Activated T-cell treated with anti-CD3 and anti-CD28 coated beads for 4 hours (primary cell): ENCODE results near the gene SHD.
A peak's percentile ranks its signal among the peaks of the same experiment; 100 is the strongest.
"Not testable (repeated sequence)": the region's sequence is repeated elsewhere in the genome, so short reads cannot be mapped to it uniquely, and the experiment has no call there.

Source experiments
- DNase-seq: peaks from one replicate; pipeline ENCODE4 v3.0.0-alpha.2; 2020

Gene SHD, protein sequence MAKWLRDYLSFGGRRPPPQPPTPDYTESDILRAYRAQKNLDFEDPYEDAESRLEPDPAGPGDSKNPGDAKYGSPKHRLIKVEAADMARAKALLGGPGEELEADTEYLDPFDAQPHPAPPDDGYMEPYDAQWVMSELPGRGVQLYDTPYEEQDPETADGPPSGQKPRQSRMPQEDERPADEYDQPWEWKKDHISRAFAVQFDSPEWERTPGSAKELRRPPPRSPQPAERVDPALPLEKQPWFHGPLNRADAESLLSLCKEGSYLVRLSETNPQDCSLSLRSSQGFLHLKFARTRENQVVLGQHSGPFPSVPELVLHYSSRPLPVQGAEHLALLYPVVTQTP

GRCh38 chr19:4278419-4279266, at the start of gene SHD:
Gene SHD (plus strand): TSS chr19:4279266. CDS start chr19:4280064, 798 bp downstream.
- no peak for DNase-seq

- not testable (repeated sequence) for DNase-seq
Observed at GRCh38 chr19:4230237-4230636, 48.8 kb upstream of the SHD start.

- DNase-seq: not testable (repeated sequence)
Observed at GRCh38 chr19:4231521-4231920, 47.5 kb upstream of the SHD start.

DNA sequence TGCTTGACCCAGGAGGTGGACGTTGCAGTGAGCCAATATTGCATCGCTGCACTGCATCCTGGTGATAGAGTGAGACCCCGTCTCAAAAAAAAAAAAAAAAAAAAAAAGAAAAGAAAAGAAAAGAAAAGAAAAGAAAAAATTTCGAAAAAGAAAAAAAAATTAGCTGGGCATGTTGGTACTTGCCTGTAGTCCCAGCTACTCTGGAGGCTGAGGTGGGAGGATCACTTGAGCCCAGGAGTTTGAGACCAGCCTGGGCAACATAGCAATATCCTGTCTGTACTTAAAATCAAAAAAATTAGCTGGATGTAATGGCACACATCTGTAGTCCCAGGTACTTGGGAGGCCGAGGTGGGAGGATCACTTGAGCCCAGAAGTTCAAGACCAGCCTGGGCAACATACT, 46.9 kb upstream of the SHD start:
- DNase-seq: not testable (repeated sequence)

DNA sequence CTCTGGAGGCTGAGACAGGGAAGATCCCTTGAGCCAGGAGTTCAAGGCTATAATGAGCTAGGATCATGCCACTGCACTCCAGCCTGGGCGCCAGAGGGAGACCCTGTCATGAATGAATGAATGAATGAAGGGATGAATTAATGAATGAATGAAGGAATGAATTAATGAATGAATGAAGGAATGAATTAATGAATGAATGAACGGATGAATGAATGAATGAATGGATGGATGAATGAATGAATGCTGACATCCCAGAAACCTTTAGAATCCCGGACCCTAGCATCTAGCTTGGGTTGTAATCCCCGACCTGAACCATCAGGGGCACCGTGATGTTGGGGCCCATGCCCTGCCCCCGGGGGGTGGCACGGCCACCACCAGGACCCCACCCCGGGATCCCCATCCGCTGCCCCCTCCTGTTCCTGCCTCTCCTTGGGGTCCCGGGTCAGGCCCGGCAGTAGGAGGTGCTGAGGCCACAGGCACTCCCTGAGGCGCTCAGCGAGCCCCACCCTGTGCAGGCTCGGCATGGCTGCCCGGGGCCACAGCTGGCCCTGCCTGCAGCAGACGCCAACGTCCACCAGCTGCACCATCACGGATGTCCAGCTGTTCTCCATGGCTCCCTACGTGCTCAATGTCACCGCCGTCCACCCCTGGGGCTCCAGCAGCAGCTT, 46.3 kb upstream of the SHD start:
- DNase-seq: no peak

DNA sequence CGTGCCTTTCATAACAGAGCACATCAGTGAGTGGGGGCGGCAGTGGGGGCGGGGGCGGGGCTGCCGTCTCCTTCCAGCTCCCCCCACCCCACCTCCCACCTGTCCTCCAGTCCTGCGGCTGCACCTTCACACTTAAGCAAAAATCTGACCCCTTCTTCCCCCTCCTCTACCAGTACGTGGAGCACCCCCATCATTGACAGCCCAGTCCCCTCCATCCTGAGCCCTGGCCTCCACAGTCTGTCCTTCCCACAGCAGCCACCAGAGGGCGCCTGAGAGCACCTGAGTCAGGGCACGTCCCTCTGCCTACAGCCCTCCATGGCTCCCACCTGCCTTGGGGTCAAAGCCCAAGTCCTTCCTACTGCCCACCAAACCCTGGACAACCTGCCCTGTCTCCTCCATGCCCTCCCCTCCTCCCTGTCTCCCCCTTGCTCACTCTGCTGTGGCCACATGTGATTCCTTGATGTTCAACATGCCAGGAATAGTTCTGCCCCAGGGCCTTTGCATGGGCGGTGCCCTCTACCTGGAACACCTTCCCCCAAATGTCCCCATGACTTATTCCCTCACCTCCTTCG, 45.7 kb upstream of the SHD start:
- peak; percentile 65 for DNase-seq

GRCh38 chr19:4234142-4234861, 44.8 kb upstream of the SHD start:
- DNase-seq: no peak

- no peak for DNase-seq
Observed at GRCh38 chr19:4234862-4235201, 44.2 kb upstream of the SHD start.

DNA sequence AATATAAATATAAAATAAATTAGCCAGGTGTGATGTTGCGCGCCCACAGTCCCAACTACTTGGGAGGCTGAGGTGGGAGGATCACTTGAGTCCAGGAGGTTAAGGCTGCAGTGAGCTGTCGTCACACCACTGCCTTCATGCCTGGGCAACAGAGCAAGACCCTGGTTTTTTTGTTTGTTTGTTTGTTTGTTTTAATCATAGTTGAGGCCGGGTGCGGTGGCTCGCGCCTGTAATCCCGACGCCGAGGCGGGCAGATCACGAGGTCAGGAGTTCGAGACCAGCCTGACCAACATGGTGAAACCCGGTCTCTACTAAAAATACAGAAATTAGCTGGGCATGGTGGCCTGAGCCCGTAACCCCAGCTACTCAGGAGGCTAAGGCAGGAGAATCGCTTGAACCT, 41.6 kb upstream of the SHD start:
- DNase-seq: not testable (repeated sequence)

DNA sequence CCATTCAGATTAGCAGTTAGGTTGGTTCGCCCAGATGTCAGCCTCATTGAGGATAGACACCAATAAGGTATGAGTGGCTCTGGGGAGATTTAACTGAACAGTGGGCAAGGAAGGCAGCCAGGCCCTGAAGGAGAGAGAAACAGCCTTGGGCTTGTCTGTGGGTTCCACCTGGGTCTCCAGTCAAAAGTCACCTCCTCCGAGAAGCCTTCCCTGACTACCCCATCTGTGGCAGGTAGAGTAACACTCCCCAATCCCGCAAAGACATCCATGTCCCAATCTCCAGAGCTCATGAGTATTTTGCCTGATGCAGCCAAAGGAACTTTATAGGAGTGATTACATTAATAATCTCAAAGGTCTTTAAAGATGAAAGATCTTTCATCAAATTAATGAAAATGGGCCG, 40.2 kb upstream of the SHD start:
- DNase-seq: no peak

- no peak for DNase-seq
Observed at GRCh38 chr19:4241824-4242430, 37.1 kb upstream of the SHD start.

- DNase-seq: not testable (repeated sequence)
Observed at GRCh38 chr19:4245938-4246337, 33.1 kb upstream of the SHD start.

DNA sequence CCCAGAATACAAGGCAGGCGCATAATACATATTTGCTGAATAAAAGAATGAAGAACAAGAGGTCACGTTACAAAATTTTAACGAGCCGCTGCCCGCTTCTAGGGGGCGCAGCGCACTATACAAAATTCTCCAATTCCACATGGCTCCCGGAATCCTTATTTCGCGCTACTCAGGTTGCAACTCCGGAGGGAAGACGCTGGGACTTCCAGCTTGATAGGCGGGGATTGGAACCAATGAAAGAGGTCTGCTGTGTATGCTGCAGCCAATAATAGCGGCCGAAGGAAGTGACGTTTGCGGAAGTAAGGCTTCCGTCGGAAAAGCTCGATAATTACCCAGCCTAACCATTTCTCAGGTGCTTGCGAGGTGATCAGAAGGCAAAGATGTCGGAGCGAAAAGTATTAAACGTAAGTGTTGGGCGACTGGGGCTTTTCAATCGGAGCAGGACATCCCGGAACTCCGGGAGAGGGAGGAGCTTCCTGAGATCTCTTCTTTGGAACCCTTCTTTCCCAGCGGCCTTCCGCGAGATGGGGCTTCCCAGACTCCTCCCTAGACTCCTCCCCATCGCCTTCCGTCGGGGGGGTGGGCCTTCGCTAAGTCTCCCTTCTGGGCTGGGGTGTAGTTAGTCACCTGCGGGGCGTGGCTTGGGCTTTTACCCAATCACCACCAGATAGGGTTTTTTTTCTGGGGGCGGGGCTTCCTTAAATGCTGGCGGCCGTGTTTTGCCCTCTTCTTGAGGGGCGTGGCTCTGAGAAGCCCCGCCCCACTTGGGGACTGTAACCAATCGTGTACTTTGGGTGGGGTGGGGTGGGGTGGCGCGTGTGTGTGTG, 32.1 kb upstream of the SHD start, which contains the start of gene YJU2:
Gene YJU2 (plus strand): TSS at position 314 of the 827 bp plus-strand sequence. CDS start 67 bp downstream, at position 381.
- DNase-seq: peak; percentile 99

DNA sequence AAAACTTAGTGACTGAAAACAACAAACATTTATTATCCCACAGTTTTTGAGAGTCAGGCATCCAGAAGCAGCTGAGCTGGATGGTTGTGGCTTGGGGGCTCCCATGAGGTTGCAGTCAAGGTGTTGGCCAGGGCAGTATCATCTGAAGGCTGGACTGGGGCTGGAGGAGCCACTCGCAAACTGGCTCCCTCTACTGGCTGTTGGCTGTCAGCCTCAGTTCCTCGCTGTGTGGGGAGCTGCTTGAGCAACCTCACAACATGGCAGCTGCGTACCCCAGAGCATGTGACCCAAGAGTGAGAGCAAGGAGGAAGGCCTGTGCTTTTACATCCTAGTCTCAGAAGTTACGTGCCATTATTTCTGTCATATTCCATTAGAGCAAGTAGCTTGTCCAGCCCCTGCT, 22.5 kb upstream of the SHD start:
- DNase-seq: no peak

GRCh38 chr19:4257025-4257424, 22.0 kb upstream of the SHD start:
- DNase-seq: no peak

- no peak for DNase-seq
Observed at GRCh38 chr19:4258181-4258580, 20.9 kb upstream of the SHD start.

DNA sequence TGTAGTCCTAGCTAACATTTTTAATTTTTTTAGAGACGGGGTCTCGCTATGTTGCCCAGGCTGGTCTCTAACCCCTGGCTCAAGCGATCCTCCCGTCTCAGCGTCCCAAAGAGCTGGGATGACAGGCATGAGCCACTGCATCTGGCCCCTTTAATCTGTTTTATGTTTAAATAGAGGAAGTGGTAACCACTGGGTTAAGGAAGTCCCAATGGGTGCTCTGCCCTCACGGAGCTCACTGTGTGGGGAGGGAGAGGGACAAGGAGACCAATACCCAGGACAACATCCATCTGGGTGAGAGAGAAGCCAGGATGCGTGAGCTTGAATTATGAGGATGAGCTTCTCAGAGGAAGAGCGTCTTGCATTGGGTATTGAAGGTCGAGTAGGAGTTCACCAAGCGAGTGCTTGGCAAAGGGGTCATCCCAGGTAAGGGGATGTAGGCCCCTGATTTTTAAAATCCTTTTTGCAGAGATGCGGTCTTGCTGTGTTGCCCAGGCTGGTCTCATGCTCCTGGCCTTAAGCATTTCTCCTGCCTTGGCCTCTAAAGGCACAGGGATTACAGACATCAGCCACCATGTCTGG, 18.4 kb upstream of the SHD start:
- DNase-seq: no peak

DNA sequence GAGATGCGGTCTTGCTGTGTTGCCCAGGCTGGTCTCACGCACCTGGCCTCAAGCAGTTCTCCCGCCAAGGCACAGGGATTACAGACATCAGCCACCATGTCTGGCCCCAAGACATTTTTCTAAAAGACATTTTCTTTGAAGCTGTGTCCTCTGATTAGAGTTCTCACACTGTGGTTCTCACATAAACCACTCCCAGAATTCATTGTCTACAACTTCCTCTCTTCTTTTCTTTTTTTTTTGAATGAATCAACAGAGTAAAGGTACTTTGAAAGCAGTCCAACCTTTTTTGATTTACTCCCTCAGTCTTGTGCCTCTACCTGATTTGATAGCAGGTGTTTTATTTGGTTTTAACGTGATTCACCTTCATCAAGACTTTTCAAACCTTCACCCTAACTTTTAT, 14.3 kb upstream of the SHD start:
- no peak for DNase-seq

DNA sequence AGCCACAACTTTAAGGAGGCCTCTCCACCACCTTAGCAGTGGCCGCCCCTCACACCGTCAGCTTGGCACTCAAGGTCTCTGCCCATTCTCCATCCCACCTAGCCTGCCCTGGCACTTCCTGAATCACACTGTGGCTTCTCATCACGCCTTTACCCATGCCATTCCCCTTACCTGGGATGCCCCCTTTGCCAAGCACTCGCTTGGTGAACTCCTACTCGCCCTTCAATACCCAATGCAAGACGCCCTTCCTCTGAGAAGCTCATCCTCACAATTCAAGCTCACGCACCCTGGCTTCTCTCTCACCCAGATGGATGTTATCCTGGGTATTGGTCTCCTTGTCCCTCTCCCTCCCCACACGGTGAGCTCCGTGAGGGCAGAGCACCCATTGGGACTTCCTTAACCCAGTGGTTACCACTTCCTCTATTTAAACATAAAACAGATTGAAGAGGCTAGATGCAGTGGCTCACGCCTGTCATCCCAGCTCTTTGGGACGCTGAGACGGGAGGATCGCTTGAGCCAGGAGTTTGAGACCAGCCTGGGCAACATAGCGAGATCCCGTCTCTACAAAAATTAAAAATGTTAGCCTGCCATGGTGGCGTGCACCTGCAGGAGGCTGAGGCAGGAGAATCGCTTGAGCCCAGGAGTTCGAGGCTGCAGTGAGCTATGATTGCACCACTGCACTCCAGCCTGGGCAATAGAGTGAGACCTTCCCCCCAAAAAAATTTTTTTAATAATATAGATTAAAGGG, 12.6 kb upstream of the SHD start:
- DNase-seq: no peak
